A673 (cell line): ENCODE results near the gene ADAMTS10. TPM values are rescaled to one million over a fixed set of nuclear protein-coding genes. Genes with fewer than 3 reads are reported as not detected.
A peak's percentile ranks its signal among the peaks of the same experiment; 100 is the strongest.

Experiments
- BruUV-seq: library from RNA; stranded (reverse); fragments of 400-500 nt; replicated peaks from 2 replicates; lab custom pipeline; 2021; lab: Mats Ljungman, UMichigan
- CTCF ChIA-PET: fragments of 300-600 bp; sonication (Branson Sonifier 250); formaldehyde crosslinking; loops from one replicate; lab custom pipeline; 2022; ENCODE audit warnings: antibody characterized with exemption; lab: Charles Lee
- POLR2A ChIA-PET: fragments of 300-600 bp; sonication (Branson Sonifier 250); formaldehyde crosslinking; loops from one replicate; lab custom pipeline; 2022; ENCODE audit warnings: antibody characterized with exemption; ENCODE audit not compliant: low non-redundant PET; lab: Charles Lee
- DNase-seq: peaks from one replicate; pipeline ENCODE4 v3.0.0-alpha.2; 2015; ENCODE audit warnings: low spot score
- H3K27ac ChIP-seq: fragments of 200-600 bp; sonication (generic); 2 replicates; pipeline ENCODE4 v1.5.1; 2016; ENCODE audit warnings: mixed run types, low read depth, mild to moderate bottlenecking, mixed read lengths, antibody characterized with exemption, low read length; ENCODE audit not compliant: poor library complexity, severe bottlenecking
- H3K27me3 ChIP-seq: fragments of 200-600 bp; sonication (generic); replicated peaks from 2 replicates; pipeline ENCODE4 v1.6.1; 2017; ENCODE audit warnings: mixed run types, low read depth, mild to moderate bottlenecking, mixed read lengths, antibody characterized with exemption, low read length; ENCODE audit not compliant: insufficient read depth, poor library complexity
- H3K36me3 ChIP-seq: fragments of 200-600 bp; sonication (generic); 2 replicates; pipeline ENCODE4 v1.6.1; 2016; ENCODE audit warnings: mixed run types, mild to moderate bottlenecking, mixed read lengths, antibody characterized with exemption, low read length; ENCODE audit not compliant: insufficient read depth, poor library complexity, severe bottlenecking
- H3K4me1 ChIP-seq: fragments of 200-600 bp; sonication (generic); 2 replicates; pipeline ENCODE4 v1.6.1; 2017; ENCODE audit warnings: mixed run types, mild to moderate bottlenecking, mixed read lengths, antibody characterized with exemption, low read length; ENCODE audit not compliant: insufficient read depth, poor library complexity, severe bottlenecking
- H3K4me3 ChIP-seq: fragments of 200-600 bp; sonication (generic); 2 replicates; pipeline ENCODE4 v1.5.1; 2016; ENCODE audit warnings: low read depth, mixed run types, mild to moderate bottlenecking, mixed read lengths, low read length; ENCODE audit not compliant: poor library complexity, severe bottlenecking
- H3K9me3 ChIP-seq: fragments of 200-600 bp; sonication (generic); 2 replicates; pipeline ENCODE4 v1.6.1; 2016; ENCODE audit warnings: mixed run types, low read depth, mild to moderate bottlenecking, mixed read lengths, antibody characterized with exemption, low read length; ENCODE audit not compliant: poor library complexity, severe bottlenecking
- CTCF ChIP-seq: fragments of 300-800, 200-600 bp; sonication (generic); conservative IDR thresholded peaks from 2 replicates; pipeline ENCODE4 v1.5.1; 2017; ENCODE audit warnings: low read depth, mild to moderate bottlenecking, antibody characterized with exemption, low read length, moderate library complexity, mixed read lengths
- EZH2 ChIP-seq: fragments of 200-600 bp; sonication (generic); IDR thresholded peaks from 2 replicates; pipeline ENCODE4 v1.6.1; 2017; ENCODE audit warnings: borderline replicate concordance, low read depth, mild to moderate bottlenecking, mixed read lengths, antibody characterized with exemption, low read length; ENCODE audit not compliant: poor library complexity, severe bottlenecking
- intact Hi-C: fragments of 100-400 bp; cut with micrococcal nuclease; formaldehyde crosslinking; loops from one replicate; pipeline ENCODE4 v1.10.0; 2022; ENCODE audit not compliant: unreplicated experiment
- total RNA-seq: library from RNA; stranded (reverse); gene quantifications from 2 replicates; pipeline ENCODE4 v1.2.3, GENCODE V29; 2021

Gene ADAMTS10
- total RNA-seq, 1 experiment from 2014 or later: 29.5 TPM

DNA sequence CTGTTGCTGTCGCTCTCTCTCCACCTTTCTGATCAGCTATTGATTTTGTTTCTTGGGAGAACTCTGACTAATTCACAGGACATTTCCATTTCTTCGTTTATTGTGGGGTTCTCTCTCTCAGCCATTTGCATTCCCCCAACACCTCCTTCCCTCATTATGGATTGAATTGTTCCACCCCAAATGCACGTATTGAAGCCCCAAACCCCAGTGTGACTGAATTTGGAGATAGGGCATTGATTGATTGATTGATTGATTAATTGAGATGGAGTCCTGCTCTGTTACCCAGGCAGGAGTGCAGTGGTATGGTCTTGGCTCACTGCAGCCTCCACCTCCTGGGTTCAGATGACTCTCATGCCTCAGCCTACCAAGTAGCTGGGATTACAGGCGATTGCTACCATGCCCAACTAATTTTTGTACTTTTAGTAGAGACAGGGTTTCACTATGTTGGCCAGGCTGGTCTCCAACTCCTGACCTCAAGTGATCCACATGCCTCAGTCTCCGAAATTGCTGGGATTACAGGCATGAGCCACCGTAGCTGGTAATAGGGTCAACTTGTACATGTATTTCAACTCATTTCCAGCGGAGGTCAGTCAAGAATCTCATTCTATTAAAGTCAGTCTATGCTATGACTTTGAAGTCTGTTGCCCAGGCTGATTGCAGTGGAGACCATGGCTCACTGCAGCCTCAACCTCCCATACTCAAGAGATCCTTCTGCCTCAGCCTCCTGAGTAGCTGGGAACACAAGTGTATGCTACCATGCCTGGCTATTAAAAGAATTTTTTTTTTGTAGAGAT is 33.5 kb upstream of the ADAMTS10 start:
- Histone ChIP-seq H3K36me3 (no peaks in the 10 kb centered on the region), H3K27me3 (no peaks in the 10 kb centered on the region), H3K9me3 (peaks cover 7% of the 10 kb centered on the region), H3K4me3 (no peak overlapping the region), H3K4me1 (peaks cover 12% of the 10 kb centered on the region), H3K27ac (no peak overlapping the region)
- CTCF ChIA-PET: no interaction called here
- no peak for TF ChIP-seq EZH2
- POLR2A ChIA-PET: no interaction called here
- BruUV-seq: no TSS peak
- intact Hi-C loops: no loop called here
- no peak for DNase-seq

- no peak overlapping the region for H3K27ac ChIP-seq
- DNase-seq: no peak
- CTCF ChIA-PET: interaction anchor here (0.6 to 1.6 kb wide), 8 partner anchors 9 to 379 kb away, joined by 3 to 23 read pairs (median 7); no protein-coding TSS in a partner anchor
- peaks cover 24% of the 10 kb centered on the region for H3K4me1 ChIP-seq
- H3K36me3 ChIP-seq: no peaks in the 10 kb centered on the region
- H3K9me3 ChIP-seq: peaks cover 7% of the 10 kb centered on the region
- BruUV-seq: no TSS peak
- intact Hi-C loops: no loop called here
- TF ChIP-seq EZH2 (no peak), CTCF (no peak)
- no peaks in the 10 kb centered on the region for H3K27me3 ChIP-seq
- H3K4me3 ChIP-seq: no peak overlapping the region
- POLR2A ChIA-PET: no interaction called here
These were observed 32.0 kb upstream of the ADAMTS10 start for GRCh38 chr19:8642561-8642960.

- no TSS peak for BruUV-seq
- Histone ChIP-seq H3K36me3 (no peaks in the 10 kb centered on the region), H3K27ac (no peak overlapping the region), H3K27me3 (no peaks in the 10 kb centered on the region), H3K4me3 (no peak overlapping the region), H3K4me1 (peaks cover 24% of the 10 kb centered on the region), H3K9me3 (peaks cover 7% of the 10 kb centered on the region)
- intact Hi-C loops: no loop called here
- CTCF ChIA-PET: interaction anchor here (0.6 to 1.6 kb wide), 12 partner anchors 8 to 379 kb away, joined by 3 to 23 read pairs (median 6); partner anchors contain the start of gene ZNF414
- POLR2A ChIA-PET: no interaction called here
- TF ChIP-seq EZH2 (no peak), CTCF (peak; percentile 76)
- DNase-seq: peak; percentile 76
These were observed 31.5 kb upstream of the ADAMTS10 start for GRCh38 chr19:8641908-8642547.
